HEK293 (cell line): ENCODE measurements around the gene G3BP2.

Experiments used
- SALL2 ChIP-seq: fragments of 450-650 bp; formaldehyde crosslinking; IDR thresholded peaks from 2 replicates; pipeline ENCODE4 v1.5.0; 2017; ENCODE audit warnings: missing biosample characterization, mild to moderate bottlenecking, missing genetic modification characterization, borderline replicate concordance
- ZFP41 ChIP-seq: fragments of 450-650 bp; formaldehyde crosslinking; IDR thresholded peaks from 2 replicates; pipeline ENCODE4 v1.5.1; 2016; ENCODE audit warnings: missing biosample characterization, missing genetic modification characterization, borderline replicate concordance
- TF ChIP-seq, protein P1 (sequence below): fragments of 450-650 bp; formaldehyde crosslinking; IDR thresholded peaks from 2 replicates; pipeline ENCODE4 v1.5.1; 2016; ENCODE audit warnings: missing biosample characterization, missing genetic modification characterization
- TF ChIP-seq, protein P2 (sequence below): fragments of 450-650 bp; formaldehyde crosslinking; IDR thresholded peaks from 2 replicates; pipeline ENCODE4 v1.5.1; 2016; ENCODE audit warnings: missing biosample characterization, missing genetic modification characterization

DNA sequence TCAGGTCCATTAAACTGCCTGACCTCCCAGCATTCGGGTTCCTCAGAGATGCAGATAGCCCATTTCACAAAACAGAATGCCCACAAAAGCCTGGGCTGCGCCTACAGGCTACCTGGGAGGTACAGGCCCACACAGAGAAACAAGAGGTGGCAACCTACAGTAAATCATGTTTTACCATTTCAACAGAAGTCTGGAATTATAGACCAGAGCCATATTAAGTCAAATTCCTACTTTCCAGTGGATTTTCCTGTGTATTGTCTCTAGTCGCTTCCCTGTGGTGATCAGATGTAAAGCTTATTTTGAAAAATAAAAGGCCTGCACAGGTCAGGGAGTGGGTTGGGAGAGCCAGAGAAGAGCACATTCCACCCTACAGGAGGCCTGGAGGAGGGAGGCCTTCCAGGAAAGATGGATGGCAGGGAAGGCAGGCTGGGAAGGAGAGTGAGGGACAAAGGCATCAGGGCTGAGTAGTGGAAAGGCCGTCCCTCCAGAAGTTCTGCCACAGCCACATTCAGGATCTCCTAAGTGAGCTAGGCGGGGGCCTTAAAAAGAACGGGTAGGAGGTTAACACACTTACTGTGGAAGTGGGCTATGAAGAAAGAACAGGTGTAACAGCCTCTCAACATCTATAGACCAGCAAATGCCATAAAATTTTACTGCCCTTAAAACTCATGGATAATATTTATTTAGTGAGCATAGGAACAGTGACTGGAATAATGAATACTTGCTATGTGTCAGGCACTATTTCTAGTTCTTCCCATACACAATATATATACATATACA is 32.2 kb upstream of the G3BP2 start:
- TF ChIP-seq, protein P1, sequence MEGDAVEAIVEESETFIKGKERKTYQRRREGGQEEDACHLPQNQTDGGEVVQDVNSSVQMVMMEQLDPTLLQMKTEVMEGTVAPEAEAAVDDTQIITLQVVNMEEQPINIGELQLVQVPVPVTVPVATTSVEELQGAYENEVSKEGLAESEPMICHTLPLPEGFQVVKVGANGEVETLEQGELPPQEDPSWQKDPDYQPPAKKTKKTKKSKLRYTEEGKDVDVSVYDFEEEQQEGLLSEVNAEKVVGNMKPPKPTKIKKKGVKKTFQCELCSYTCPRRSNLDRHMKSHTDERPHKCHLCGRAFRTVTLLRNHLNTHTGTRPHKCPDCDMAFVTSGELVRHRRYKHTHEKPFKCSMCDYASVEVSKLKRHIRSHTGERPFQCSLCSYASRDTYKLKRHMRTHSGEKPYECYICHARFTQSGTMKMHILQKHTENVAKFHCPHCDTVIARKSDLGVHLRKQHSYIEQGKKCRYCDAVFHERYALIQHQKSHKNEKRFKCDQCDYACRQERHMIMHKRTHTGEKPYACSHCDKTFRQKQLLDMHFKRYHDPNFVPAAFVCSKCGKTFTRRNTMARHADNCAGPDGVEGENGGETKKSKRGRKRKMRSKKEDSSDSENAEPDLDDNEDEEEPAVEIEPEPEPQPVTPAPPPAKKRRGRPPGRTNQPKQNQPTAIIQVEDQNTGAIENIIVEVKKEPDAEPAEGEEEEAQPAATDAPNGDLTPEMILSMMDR (tag by site-specific recombination) = no peak
- TF ChIP-seq ZFP41 (tag by site-specific recombination) (no peak), SALL2 (tag by site-specific recombination) (no peak)
- TF ChIP-seq, protein P2, sequence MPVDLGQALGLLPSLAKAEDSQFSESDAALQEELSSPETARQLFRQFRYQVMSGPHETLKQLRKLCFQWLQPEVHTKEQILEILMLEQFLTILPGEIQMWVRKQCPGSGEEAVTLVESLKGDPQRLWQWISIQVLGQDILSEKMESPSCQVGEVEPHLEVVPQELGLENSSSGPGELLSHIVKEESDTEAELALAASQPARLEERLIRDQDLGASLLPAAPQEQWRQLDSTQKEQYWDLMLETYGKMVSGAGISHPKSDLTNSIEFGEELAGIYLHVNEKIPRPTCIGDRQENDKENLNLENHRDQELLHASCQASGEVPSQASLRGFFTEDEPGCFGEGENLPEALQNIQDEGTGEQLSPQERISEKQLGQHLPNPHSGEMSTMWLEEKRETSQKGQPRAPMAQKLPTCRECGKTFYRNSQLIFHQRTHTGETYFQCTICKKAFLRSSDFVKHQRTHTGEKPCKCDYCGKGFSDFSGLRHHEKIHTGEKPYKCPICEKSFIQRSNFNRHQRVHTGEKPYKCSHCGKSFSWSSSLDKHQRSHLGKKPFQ (tag by site-specific recombination) = no peak
